ENCODE data around the gene NANS. TPM values are rescaled to one million over a fixed set of nuclear protein-coding genes. Genes with fewer than 3 reads are reported as not detected.
"Not testable (repeated sequence)": the region's sequence is repeated elsewhere in the genome, so short reads cannot be mapped to it uniquely, and the experiment has no call there.

NANS gene
- total RNA-seq, 1 experiment from 2014 or later = 60.4 TPM

- Histone ChIP-seq H3K4me3 (no peak overlapping the region), H3K36me3 (no peaks in the 10 kb centered on the region), H3K4me1 (no peaks in the 10 kb centered on the region), H3K9me3 (replicated peaks) (no peaks in the 10 kb centered on the region), H3K27me3 (no peaks in the 10 kb centered on the region; the same call in 1 of the 2 replicates), H3K27ac (no peak overlapping the region)
- DNase-seq = no peak
Measured at GRCh38 chr9:98094851-98095250, 38.3 kb downstream of the NANS start.

DNA sequence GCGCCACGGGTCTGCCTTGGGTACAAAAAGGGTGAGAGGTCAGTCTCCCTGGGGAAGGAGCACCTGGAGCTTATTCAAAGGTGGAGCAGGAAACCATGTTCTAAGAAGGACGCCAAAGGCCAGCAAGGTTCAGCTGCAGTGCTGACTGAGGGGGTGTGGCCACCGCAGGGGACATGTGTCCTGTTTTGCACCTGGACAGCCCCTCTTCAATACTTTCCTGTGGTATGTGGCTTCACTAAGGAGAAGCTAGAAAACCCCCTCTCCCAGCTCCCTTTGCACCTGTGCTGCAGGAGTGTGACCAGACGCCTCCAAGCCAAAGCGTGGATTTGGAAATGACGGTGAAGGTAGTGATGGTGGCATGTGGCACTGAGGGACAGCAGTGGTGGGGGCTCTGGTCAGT, 38.9 kb downstream of the NANS start:
- no peak overlapping the region for H3K27ac ChIP-seq
- H3K36me3 ChIP-seq = no peaks in the 10 kb centered on the region
- H3K4me3 ChIP-seq = no peak overlapping the region
- no peaks in the 10 kb centered on the region; the same call in 1 of the 2 replicates for H3K27me3 ChIP-seq
- DNase-seq = no peak
- no peaks in the 10 kb centered on the region for H3K4me1 ChIP-seq
- no peaks in the 10 kb centered on the region for H3K9me3 ChIP-seq (replicated peaks)

DNA sequence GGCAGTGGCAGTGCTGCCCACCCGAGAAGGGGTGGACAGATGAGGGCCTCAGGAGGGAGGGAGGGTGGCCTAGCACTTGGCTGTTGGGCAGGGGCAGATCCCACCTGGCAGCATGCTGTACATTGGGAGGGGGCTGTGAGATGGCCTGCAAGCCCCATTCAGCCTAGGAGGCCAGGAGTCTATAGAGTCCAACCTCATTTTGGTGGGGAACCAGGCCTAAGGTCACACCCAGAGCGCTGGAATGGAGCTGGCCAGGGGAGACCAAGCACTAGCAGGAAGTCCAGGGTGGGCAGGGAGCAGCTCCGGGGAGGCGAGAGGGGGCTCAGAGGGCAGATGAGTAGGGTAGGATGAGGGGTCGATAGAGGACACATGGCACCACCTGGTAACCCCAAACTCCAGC, 39.6 kb downstream of the NANS start:
- Histone ChIP-seq H3K27me3 (no peaks in the 10 kb centered on the region; the same call in 1 of the 2 replicates), H3K36me3 (no peaks in the 10 kb centered on the region), H3K4me3 (no peak overlapping the region), H3K27ac (no peak overlapping the region), H3K4me1 (no peaks in the 10 kb centered on the region), H3K9me3 (replicated peaks) (no peaks in the 10 kb centered on the region)
- no peak for DNase-seq

GRCh38 chr9:98097836-98098235, 41.3 kb downstream of the NANS start:
- H3K36me3 ChIP-seq = no peaks in the 10 kb centered on the region
- no peak overlapping the region for H3K27ac ChIP-seq
- no peak for DNase-seq

GRCh38 chr9:98099346-98099745, 42.8 kb downstream of the NANS start:
- no peaks in the 10 kb centered on the region for H3K9me3 ChIP-seq (replicated peaks)
- no peak for DNase-seq

More at GRCh38 chr9:98097836-98098235, 41.3 kb downstream of the NANS start:
- Histone ChIP-seq H3K4me3 (no peak overlapping the region), H3K9me3 (replicated peaks) (no peaks in the 10 kb centered on the region), H3K27me3 (no peaks in the 10 kb centered on the region; the same call in 1 of the 2 replicates), H3K4me1 (no peaks in the 10 kb centered on the region)

GRCh38 chr9:98099898-98100297, 43.4 kb downstream of the NANS start:
- Histone ChIP-seq H3K27ac (no peak overlapping the region), H3K4me1 (no peaks in the 10 kb centered on the region), H3K9me3 (replicated peaks) (no peaks in the 10 kb centered on the region), H3K27me3 (no peaks in the 10 kb centered on the region), H3K36me3 (no peaks in the 10 kb centered on the region), H3K4me3 (no peak overlapping the region)
- no peak for DNase-seq

More at GRCh38 chr9:98099346-98099745, 42.8 kb downstream of the NANS start:
- Histone ChIP-seq H3K36me3 (no peaks in the 10 kb centered on the region), H3K27me3 (no peaks in the 10 kb centered on the region), H3K4me1 (no peaks in the 10 kb centered on the region), H3K27ac (no peak overlapping the region), H3K4me3 (no peak overlapping the region)

- no peaks in the 10 kb centered on the region for H3K36me3 ChIP-seq
- no peak overlapping the region for H3K4me3 ChIP-seq
- no peak overlapping the region for H3K27ac ChIP-seq
- H3K27me3 ChIP-seq = no peaks in the 10 kb centered on the region
- no peaks in the 10 kb centered on the region for H3K9me3 ChIP-seq (replicated peaks)
- DNase-seq = no peak
- no peaks in the 10 kb centered on the region for H3K4me1 ChIP-seq
Measured at GRCh38 chr9:98100456-98100855, 43.9 kb downstream of the NANS start.

DNA sequence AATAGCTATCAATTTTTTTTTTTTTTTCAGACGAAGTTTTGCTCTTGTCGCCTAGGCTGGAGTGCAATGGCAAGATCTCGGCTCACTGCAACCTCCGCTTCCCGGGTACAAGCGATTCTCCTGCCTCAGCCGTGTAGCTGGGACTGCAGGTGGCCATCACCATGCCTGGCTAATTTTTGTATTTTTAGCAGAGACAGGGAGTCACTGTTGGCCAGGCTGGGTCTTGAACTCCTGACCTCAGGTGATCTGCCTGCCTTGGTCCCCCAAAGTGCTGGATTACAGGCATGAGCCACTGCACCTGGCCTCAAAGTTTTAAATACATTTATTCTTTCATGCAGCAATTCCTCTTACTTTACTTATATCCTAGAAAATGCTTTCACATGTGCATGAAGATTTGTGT, 44.9 kb downstream of the NANS start:
- Histone ChIP-seq H3K4me3 (no peak overlapping the region), H3K27ac (no peak overlapping the region), H3K9me3 (replicated peaks) (0 out of 2 replicates have a peak, but pooled peaks cover under 1% of the 10 kb centered on the region), H3K4me1 (no peaks in the 10 kb centered on the region), H3K27me3 (no peaks in the 10 kb centered on the region), H3K36me3 (no peaks in the 10 kb centered on the region)
- no peak for DNase-seq

DNA sequence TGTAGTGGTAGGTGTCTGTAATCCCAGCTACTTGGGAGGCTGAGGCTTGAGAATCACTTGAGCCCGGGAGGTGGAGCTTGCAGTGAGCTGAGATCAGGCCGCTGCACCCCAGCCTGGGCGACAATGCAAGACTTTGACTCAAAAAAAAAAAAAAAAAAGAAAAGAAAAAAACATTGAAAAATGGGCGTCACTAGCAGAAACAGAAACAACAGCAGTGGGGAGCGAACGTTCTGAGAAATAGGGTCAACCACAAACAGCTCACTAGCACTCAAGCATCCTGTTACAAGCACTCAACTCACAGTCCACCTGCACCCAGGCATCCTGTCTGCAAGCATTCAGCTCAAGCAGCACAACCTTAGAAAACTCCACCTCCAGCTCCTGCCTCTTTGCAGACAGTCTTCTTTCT, 45.3 kb downstream of the NANS start:
- no peaks in the 10 kb centered on the region for H3K27me3 ChIP-seq
- no peaks in the 10 kb centered on the region for H3K36me3 ChIP-seq
- 0 out of 2 replicates have a peak, but pooled peaks cover 3% of the 10 kb centered on the region for H3K9me3 ChIP-seq (replicated peaks)
- H3K27ac ChIP-seq = no peak overlapping the region
- DNase-seq = no peak
- no peak overlapping the region for H3K4me3 ChIP-seq
- H3K4me1 ChIP-seq = no peaks in the 10 kb centered on the region

DNA sequence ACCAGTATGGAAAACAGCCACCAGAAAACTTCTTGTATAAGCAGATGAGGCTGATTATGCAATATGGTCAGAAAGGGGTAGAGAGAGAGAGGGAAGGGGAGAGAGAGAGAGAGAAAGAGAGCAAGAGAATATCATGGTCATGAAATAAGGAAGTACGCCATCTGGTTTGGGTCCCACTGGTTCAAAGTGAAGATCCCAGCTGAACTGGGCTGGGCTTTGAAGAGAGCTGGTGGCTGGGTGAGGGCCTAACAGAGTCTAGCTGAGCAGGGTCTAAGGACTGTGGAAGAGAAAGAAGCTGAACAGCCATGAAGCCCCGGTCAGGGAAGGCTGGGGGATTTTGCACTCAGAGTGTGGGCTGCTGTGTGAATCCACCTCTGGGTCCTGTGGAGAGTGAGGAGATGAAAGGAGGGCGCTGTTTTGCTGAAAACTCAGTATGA, 47.9 kb downstream of the NANS start:
- no peak overlapping the region for H3K27ac ChIP-seq
- H3K4me1 ChIP-seq = no peaks in the 10 kb centered on the region
- 0 out of 2 replicates have a peak, but pooled peaks cover 3% of the 10 kb centered on the region for H3K9me3 ChIP-seq (replicated peaks)
- no peaks in the 10 kb centered on the region for H3K27me3 ChIP-seq
- DNase-seq = no peak
- H3K36me3 ChIP-seq = no peaks in the 10 kb centered on the region
- H3K4me3 ChIP-seq = no peak overlapping the region

DNA sequence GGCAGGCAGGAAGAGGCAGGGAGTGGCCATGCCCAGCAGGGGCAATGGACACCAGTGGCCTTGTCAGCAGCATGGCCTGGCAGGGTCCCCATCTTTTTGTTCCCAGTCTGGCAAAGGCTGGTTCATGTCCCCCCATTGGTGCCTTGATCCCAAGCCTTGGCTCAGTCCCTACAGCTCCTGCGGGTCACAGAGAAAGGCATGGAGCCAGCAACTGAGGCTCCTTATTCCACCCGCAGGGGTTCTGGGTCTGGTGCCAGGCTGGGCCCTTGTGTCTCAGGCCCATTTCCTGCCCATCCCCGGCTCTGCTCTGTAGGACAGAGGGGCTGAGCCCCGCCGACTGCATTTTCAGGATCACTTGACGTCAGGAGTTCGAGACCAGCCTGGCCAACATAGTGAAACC, 48.5 kb downstream of the NANS start:
- no peaks in the 10 kb centered on the region for H3K4me1 ChIP-seq
- 0 out of 2 replicates have a peak, but pooled peaks cover 3% of the 10 kb centered on the region for H3K9me3 ChIP-seq (replicated peaks)
- no peaks in the 10 kb centered on the region for H3K27me3 ChIP-seq
- H3K36me3 ChIP-seq = no peaks in the 10 kb centered on the region
- H3K4me3 ChIP-seq = no peak overlapping the region
- DNase-seq = no peak
- no peak overlapping the region for H3K27ac ChIP-seq

DNA sequence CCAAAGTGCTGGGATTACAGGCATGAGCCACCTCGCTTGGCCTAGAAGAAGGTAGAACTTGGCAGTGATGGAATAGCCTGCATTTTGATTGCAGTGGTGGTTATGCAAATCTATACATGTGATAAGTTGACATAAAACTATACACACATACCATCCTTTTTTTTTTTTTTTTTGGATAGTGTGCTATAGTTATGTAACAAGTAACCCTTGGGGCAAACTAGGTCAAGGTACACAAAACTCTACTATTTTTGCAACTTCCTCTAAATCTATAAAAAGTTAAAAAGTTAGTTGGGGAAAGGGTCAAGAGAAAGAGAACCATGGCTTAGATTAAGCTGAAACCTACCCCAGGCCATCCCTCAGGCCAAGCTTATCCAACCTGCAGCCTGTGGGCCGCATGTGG, 51.4 kb downstream of the NANS start:
- H3K9me3 ChIP-seq (replicated peaks) = 0 out of 2 replicates have a peak, but pooled peaks cover 3% of the 10 kb centered on the region
- H3K4me1 ChIP-seq = no peaks in the 10 kb centered on the region
- no peak overlapping the region for H3K4me3 ChIP-seq
- no peak overlapping the region for H3K27ac ChIP-seq
- DNase-seq = no peak
- 0 out of 2 replicates have a peak, but pooled peaks cover 3% of the 10 kb centered on the region for H3K27me3 ChIP-seq
- no peaks in the 10 kb centered on the region for H3K36me3 ChIP-seq

GRCh38 chr9:98108531-98109031, 52.0 kb downstream of the NANS start:
- Histone ChIP-seq H3K4me1 (no peaks in the 10 kb centered on the region), H3K27ac (no peak overlapping the region), H3K9me3 (replicated peaks) (0 out of 2 replicates have a peak, but pooled peaks cover 3% of the 10 kb centered on the region), H3K27me3 (peaks cover 3% of the 10 kb centered on the region; the same call in 1 of the 2 replicates), H3K36me3 (no peaks in the 10 kb centered on the region), H3K4me3 (no peak overlapping the region)
- no peak for DNase-seq

DNA sequence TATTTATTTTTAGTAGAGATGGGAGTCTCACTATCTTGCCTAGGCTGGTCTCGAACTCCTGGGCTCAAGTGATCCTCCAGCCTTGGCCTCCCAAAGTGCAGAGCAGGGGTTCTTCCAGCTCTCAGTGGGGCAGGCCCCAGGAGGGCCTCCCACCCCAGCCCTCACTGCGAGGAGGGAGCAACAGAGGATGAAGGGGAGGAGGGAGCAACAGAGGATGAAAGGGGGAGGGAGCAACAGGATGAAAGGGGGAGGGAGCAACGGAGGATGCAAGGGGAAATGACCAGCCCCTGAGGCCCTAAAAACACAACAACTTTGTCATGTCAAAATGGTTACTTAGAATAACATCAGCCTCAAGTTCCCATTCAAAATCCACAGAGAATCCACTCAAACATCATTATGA, 52.5 kb downstream of the NANS start:
- Histone ChIP-seq H3K27ac (no peak overlapping the region), H3K9me3 (replicated peaks) (0 out of 2 replicates have a peak, but pooled peaks cover 3% of the 10 kb centered on the region), H3K4me3 (no peak overlapping the region), H3K36me3 (no peaks in the 10 kb centered on the region), H3K4me1 (no peaks in the 10 kb centered on the region), H3K27me3 (peaks cover 3% of the 10 kb centered on the region; the same call in 1 of the 2 replicates)
- no peak for DNase-seq

- not testable (repeated sequence) for H3K36me3 ChIP-seq, H3K27me3 ChIP-seq
Measured at GRCh38 chr9:98117097-98117496, 60.6 kb downstream of the NANS start.

More at GRCh38 chr9:98117097-98117496, 60.6 kb downstream of the NANS start:
- H3K4me1 ChIP-seq; DNase-seq; H3K9me3 ChIP-seq (replicated peaks); H3K27ac ChIP-seq; H3K4me3 ChIP-seq: not testable (repeated sequence)

Measured in SJCRH30 (cell line).